HEK293T (cell line): ENCODE data around the gene RABGAP1L.

Experiments used
- BHLHE40 ChIP-seq: fragments of 450-650 bp; IDR thresholded peaks from 2 replicates; pipeline ENCODE4 v1.6.1; 2016; ENCODE audit warnings: mild to moderate bottlenecking, moderate library complexity, borderline replicate concordance
- CTBP1 ChIP-seq: fragments of 450-650 bp; IDR thresholded peaks from 2 replicates; pipeline ENCODE4 v1.6.1; 2016; ENCODE audit warnings: borderline replicate concordance
- ELF4 ChIP-seq: fragments of 450-650 bp; IDR thresholded peaks from 2 replicates; pipeline ENCODE4 v1.6.1; 2017; ENCODE audit warnings: antibody characterized with exemption
- FOXA1 ChIP-seq: fragments of 450-650 bp; IDR thresholded peaks from 2 replicates; pipeline ENCODE4 v1.6.1; 2016; ENCODE audit warnings: mild to moderate bottlenecking
- FOXK2 ChIP-seq: fragments of 450-650 bp; IDR thresholded peaks from 2 replicates; pipeline ENCODE4 v1.6.1; 2016; ENCODE audit warnings: mild to moderate bottlenecking
- FOXM1 ChIP-seq: fragments of 450-650 bp; IDR thresholded peaks from 2 replicates; pipeline ENCODE4 v1.6.1; 2017; ENCODE audit warnings: mild to moderate bottlenecking, borderline replicate concordance
- HDGF ChIP-seq: fragments of 450-650 bp; IDR thresholded peaks from 2 replicates; pipeline ENCODE4 v1.6.1; 2017; ENCODE audit warnings: antibody characterized with exemption, borderline replicate concordance
- L3MBTL2 ChIP-seq: fragments of 450-650 bp; conservative IDR thresholded peaks from 2 replicates; pipeline ENCODE4 v1.6.1; 2016; ENCODE audit warnings: mild to moderate bottlenecking
- LEF1 ChIP-seq: fragments of 450-650 bp; IDR thresholded peaks from 2 replicates; pipeline ENCODE4 v1.6.1; 2017; ENCODE audit warnings: mild to moderate bottlenecking, borderline replicate concordance
- NFRKB ChIP-seq: fragments of 450-650 bp; IDR thresholded peaks from 2 replicates; pipeline ENCODE4 v1.6.1; 2016; ENCODE audit warnings: mild to moderate bottlenecking, moderate library complexity
- SP1 ChIP-seq: fragments of 450-650 bp; IDR thresholded peaks from 2 replicates; pipeline ENCODE4 v1.6.1; 2017
- SUZ12 ChIP-seq: fragments of 450-650 bp; IDR thresholded peaks from 2 replicates; pipeline ENCODE4 v1.6.1; 2016; ENCODE audit warnings: mild to moderate bottlenecking
- TARDBP ChIP-seq: fragments of 450-650 bp; IDR thresholded peaks from 2 replicates; pipeline ENCODE4 v1.6.1; 2016
- ZNF384 ChIP-seq: fragments of 450-650 bp; IDR thresholded peaks from 2 replicates; pipeline ENCODE4 v1.6.1; 2016

GRCh38 chr1:174797398-174797797 is 638.1 kb downstream of the RABGAP1L start:
- no peak for TF ChIP-seq SP1
- TF ChIP-seq TARDBP, result no peak
- no peak for TF ChIP-seq SUZ12
- TF ChIP-seq NFRKB, result no peak
- TF ChIP-seq FOXM1, result no peak
- TF ChIP-seq LEF1, result no peak
- TF ChIP-seq BHLHE40, result no peak
- no peak for TF ChIP-seq HDGF
- no peak for TF ChIP-seq L3MBTL2
- no peak for TF ChIP-seq ZNF384
- TF ChIP-seq CTBP1, result no peak
- no peak for TF ChIP-seq FOXA1
- TF ChIP-seq FOXK2, result no peak
- no peak for TF ChIP-seq ELF4
